HG03521 (cell line): Measurements from ENCODE around the gene TARS3.
A peak's percentile ranks its signal among the peaks of the same experiment; 100 is the strongest.
"Not testable (repeated sequence)": the region's sequence is repeated elsewhere in the genome, so short reads cannot be mapped to it uniquely, and the experiment has no call there.

Experiments
- ATAC-seq: cut with Tn5 transposase; IDR thresholded peaks from one replicate; pipeline ENCODE4 v1.9.1; 2021; ENCODE audit warnings: mild to moderate bottlenecking, moderate library complexity; ENCODE audit not compliant: unreplicated experiment

Gene TARS3

GRCh38 chr15:101657171-101657570 is 67.1 kb downstream of the TARS3 start:
- ATAC-seq: no peak

GRCh38 chr15:101654624-101655337 is 69.5 kb downstream of the TARS3 start:
- not testable (repeated sequence) for ATAC-seq

GRCh38 chr15:101654171-101654570 is 70.1 kb downstream of the TARS3 start:
- no peak for ATAC-seq

- no peak for ATAC-seq
These were observed 71.4 kb downstream of the TARS3 start for GRCh38 chr15:101652786-101653430.

GRCh38 chr15:101652098-101652785 is 72.0 kb downstream of the TARS3 start, which contains the start of gene TM2D3:
TSS of gene TM2D3 (minus strand) at chr15:101652381. CDS start at chr15:101652361, 20 bp downstream.
- peak; percentile 87 for ATAC-seq

GRCh38 chr15:101651554-101652097 is 72.6 kb downstream of the TARS3 start:
- ATAC-seq: no peak

GRCh38 chr15:101650145-101650544 is 74.1 kb downstream of the TARS3 start:
- no peak for ATAC-seq

DNA sequence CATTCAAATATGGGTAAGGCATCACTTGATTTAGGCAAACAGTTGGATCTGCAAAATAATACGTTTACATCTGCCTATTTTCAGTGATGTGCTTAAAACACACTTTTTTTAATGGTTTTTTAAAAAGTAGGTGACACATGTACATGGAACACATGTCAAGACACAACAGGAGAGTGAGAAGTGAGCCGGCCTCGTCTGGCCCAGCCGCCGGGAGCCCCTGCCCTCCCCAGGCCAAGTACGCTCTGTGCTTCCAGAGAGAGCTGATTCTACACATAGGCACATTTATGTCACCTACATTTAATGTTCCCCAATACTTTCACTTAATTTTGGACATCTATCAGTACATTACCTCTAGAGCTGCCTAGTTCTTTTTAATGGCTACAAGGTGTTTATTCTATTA is 75.9 kb downstream of the TARS3 start:
- no peak for ATAC-seq

- ATAC-seq: no peak
These were observed 77.0 kb downstream of the TARS3 start for GRCh38 chr15:101647251-101647650.

DNA sequence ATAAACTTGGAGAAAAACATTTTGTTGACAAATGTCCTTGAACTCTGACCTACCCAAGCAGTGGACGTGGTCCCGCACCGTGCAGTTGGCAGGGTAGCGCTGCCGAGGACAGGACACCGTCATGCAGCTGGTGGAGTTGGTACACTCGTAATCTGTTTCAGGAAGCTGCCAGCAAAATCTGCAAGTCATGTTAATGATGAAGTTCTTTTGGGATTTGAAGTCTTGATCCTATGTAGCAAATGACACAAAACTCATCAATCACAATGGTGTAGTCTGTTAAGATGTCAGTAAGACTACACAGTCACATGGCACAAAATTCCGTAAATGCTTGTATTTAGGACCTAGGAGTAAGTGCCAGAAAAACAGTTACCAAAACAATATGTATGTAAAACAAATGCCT is 77.6 kb downstream of the TARS3 start:
- no peak for ATAC-seq

DNA sequence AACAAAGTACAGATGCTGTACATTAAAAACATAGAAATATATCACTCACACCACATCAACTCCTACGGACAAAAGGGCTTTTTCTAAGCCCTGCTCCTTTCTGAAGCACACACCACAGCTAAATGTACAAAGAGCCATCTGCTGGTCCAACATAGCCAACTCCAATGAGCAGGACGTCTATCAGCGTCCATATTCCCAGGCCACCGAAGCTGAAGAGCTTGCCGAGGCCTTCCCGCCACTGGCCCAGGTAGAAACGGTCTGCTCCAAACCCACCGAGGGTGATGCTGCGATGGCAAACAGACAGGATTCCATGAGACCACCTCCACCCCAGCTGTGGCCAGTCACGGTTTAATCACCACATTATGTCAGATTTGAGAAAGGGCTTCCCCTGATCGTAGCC is 81.9 kb downstream of the TARS3 start:
- no peak for ATAC-seq

GRCh38 chr15:101641894-101642293 is 82.4 kb downstream of the TARS3 start:
- ATAC-seq: no peak

DNA sequence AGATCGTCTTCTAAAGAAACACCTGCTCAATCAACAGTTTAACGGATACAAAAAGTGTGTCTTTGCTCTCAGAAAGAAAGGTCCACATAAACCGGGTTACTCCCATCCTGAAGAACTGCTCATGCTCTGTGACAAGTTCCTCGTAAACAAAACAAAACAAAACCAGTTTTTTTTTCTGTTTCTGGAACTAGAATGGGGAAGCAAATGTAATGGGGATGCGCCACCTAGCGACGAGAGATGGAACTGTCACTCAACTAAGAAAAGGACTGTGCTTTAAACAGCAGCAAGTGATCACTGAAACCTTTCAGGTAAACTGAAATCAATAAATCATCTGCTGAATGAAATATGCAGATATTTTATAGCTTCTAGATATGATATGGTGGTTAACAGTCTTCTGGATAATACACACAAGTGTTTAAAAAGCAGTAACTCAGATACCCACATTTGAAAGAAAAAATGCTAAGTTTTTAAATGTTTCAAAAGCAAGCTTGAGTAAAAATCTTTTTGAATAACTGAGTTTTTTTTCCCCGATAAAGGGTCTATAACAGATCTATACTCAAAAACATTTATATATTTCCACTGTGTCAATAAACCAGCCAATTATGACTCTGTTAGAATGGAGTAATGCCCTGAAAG is 83.0 kb downstream of the TARS3 start:
- peak; percentile 72 for ATAC-seq

DNA sequence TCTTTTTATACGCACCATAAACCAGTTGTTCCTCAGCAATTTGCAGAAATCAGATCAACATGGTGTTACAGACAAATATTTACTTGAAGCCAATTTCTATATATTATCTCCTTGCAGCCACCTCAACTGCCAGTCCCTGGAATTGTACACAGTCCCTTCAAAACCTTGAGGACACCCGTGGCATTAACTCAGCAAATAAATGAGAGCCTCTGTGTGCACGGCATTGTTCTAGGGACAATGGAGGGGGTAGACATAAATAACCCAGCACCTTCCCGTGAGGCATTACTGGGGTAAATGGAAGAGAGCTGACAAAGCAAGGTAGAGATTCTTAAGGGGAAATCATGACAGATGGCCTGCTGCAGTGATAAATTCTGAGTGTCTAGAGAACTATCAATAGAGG is 84.6 kb downstream of the TARS3 start:
- ATAC-seq: no peak

DNA sequence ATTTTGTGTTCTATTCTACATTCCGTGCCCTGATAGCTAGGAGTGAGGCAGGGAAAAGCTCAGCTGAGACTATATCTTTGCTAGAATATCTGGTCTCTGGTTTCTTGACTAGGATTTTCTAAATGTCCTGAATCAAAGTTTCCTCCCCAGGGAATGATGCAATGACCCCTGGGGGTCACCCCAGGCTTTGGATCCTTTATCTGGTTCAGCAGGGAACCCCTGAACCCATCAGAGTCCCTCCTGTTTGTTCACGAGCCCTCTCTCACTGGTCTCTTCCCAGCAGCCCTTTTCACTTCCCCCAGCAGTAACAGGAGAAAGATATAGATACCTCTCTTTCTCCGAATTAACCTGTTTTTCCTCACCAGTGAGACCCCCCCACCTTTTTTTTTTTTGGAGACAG is 86.4 kb downstream of the TARS3 start:
- no peak for ATAC-seq

DNA sequence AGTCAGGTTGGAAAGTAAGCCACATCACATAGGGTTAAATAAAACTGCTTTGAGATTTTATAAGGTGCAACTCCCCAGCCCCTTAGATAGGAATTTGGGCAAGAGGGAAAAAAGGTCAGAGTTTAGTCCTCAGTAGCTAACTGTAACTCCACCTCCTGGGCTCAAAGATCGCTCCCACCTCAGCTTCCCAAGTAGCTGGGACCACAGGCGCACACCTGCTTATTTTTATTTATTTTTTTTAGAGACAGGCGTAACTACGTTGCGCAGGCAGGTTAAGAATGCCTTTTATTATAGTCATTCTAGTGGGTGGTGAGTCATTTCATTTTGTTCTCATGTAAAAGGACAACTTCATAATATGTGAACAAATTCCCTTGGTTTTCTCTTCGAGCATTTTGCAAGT is 86.8 kb downstream of the TARS3 start:
- no peak for ATAC-seq

DNA sequence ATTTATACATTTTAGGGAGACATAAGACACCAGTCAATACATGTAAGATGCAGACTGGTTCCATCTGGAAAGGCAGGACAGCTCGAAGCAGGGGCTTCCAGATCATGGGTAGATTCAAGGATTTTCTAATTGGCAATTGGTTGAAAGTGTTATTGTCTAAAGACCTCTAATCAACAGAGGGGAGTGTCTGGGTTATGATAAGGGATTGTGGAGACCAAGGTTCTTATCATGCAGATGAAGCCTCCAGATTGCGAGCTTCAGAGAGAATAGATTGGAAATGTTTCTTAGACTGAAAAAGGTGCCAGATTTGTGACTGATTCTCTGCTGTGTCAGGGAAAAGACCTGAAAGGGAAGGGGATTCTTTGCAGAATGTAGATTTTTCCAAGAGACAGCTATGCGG is 87.2 kb downstream of the TARS3 start:
- no peak for ATAC-seq

- no peak for ATAC-seq
These were observed 88.1 kb downstream of the TARS3 start for GRCh38 chr15:101635944-101636727.

DNA sequence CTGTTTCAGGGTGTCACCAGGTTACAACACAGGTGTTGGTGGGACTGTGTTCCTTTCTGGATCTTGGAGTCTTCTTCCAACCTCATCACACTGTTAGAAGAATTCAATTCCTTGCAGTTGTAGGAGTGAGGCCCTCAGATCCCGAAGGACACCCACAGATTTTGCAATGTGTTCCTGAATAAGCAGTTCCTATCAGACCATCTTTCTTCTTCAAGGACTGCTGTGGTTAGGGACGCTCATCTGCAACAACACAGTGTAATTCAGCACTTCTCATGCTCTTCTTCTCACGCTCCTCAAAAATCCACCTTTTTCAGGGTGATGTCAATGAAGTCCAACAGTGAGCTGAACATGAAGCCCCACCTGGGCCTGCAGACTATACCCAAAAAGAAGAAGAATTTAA is 90.9 kb downstream of the TARS3 start:
- ATAC-seq: no peak

DNA sequence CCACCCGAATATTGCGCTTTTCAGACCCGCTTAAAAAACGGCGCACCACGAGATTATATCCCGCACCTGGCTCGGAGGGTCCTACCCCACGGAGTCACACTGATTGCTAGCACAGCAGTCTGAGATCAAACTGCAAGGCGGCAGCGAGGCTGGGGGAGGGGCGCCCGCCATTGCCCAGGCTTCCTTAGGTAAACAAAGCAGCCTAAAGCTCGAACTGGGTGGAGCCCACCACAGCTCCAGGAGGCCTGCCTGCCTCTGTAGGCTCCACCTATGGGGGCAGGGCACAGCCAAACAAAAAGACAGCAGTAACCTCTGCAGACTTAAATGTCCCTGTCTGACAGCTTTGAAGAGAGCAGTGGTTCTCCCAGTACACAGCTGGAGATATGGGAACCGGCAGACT is 97.5 kb downstream of the TARS3 start:
- not testable (repeated sequence) for ATAC-seq
